Measurements from ENCODE around the gene WNK2. TPM values are rescaled to one million over a fixed set of nuclear protein-coding genes. Genes with fewer than 3 reads are reported as not detected.

The WNK2 gene
- total RNA-seq, 1 experiment from 2014 or later = 69.4 TPM

GRCh38 chr9:93210974-93211653 lies 27.2 kb downstream of the WNK2 start:
- Mint-ChIP-seq H3K27me3 (ENCODE audit: low read depth) (no peaks in the 10 kb centered on the region), H3K4me1 (no peaks in the 10 kb centered on the region), H3K27ac (no peak overlapping the region), H3K4me3 (no peak overlapping the region), H3K9me3 (peaks cover 10 to 15% of the 10 kb centered on the region in 2 experiments), H3K36me3 (ENCODE audit: insufficient read depth in 1 of 3, low read depth in 3 of 3) (peaks cover 8 to 14% (median 13%) of the 10 kb centered on the region in 3 experiments)
- H2BK5ac ChIP-seq (ENCODE audit: insufficient read length, low read length) = no peak overlapping the region
- no peak overlapping the region for H2AK5ac ChIP-seq (ENCODE audit: insufficient read length, low read length)
- no peaks in the 10 kb centered on the region for H4K20me1 ChIP-seq (ENCODE audit: control insufficient read depth, insufficient read depth, insufficient read length)
- no peaks in the 10 kb centered on the region for H3K9me3 ChIP-seq (ENCODE audit: control insufficient read depth, low read depth, low read length)
- DNase-seq = no peak
- no peak overlapping the region for H3K18ac ChIP-seq (ENCODE audit: insufficient read length, low read depth, low read length)
- H3K4ac ChIP-seq (ENCODE audit: low read depth, low read length) = no peak overlapping the region
- H3T11ph ChIP-seq (ENCODE audit: low read length) = no peak overlapping the region
- H2BK12ac ChIP-seq (ENCODE audit: insufficient read length, low read depth, low read length) = no peak overlapping the region
- H3K23me2 ChIP-seq (ENCODE audit: insufficient read length, low read depth, low read length, poor library complexity, severe bottlenecking) = no peaks in the 10 kb centered on the region
- TF ChIP-seq CTCF (conservative IDR thresholded peaks at IDR 0.05) = no peak
- peaks cover 10% of the 10 kb centered on the region; the same call in 1 of the 2 replicates for H3K79me2 ChIP-seq (ENCODE audit: insufficient read depth, low read length)
- H4K91ac ChIP-seq (ENCODE audit: insufficient read length, low read depth, low read length) = no peak overlapping the region
- peaks cover 4% of the 10 kb centered on the region for H3K79me1 ChIP-seq (ENCODE audit: insufficient read depth, low read depth, low read length, poor library complexity, severe bottlenecking)
- H3K23ac ChIP-seq (ENCODE audit: insufficient read length, low read depth, low read length) = no peak overlapping the region
- no peak overlapping the region for H3K27ac ChIP-seq (ENCODE audit: insufficient read length, low read depth, low read length)
- no peak overlapping the region for H3K56ac ChIP-seq (ENCODE audit: insufficient read length, low read depth, low read length)
- H2BK15ac ChIP-seq (ENCODE audit: low read depth, low read length) = no peak overlapping the region
- no peak overlapping the region for H4K8ac ChIP-seq (replicated peaks; ENCODE audit: insufficient read length, low read depth, low read length)
- no peak overlapping the region for H3K14ac ChIP-seq (ENCODE audit: insufficient read depth, low read length)
- H3K4me2 ChIP-seq (ENCODE audit: insufficient read depth, insufficient read length, low read length) = no peak overlapping the region
- H3K4me1 ChIP-seq (ENCODE audit: insufficient read depth, low read length) = no peaks in the 10 kb centered on the region
- H2BK120ac ChIP-seq (ENCODE audit: low read depth, low read length, poor library complexity, severe bottlenecking) = no peak overlapping the region
- H2BK20ac ChIP-seq (ENCODE audit: low read depth, low read length, poor library complexity, severe bottlenecking) = no peak overlapping the region
- no peaks in the 10 kb centered on the region for H3K27me3 ChIP-seq (ENCODE audit: insufficient read depth, low read length)
- H2AFZ ChIP-seq (ENCODE audit: low read length) = no peak overlapping the region
- no peak overlapping the region for H3K9ac ChIP-seq (ENCODE audit: extremely low read depth, insufficient read length, low read length)
- no peak overlapping the region for H4K5ac ChIP-seq (ENCODE audit: insufficient read length, low read depth, low read length)

All from H9 (cell line).